GM23248 (cell line): Measurements from ENCODE around the gene S100A13.

Experiments
- EZH2 ChIP-seq: fragments of 200-600 bp; sonication (generic); IDR thresholded peaks from 2 replicates; pipeline ENCODE4 v1.6.1; 2018; ENCODE audit warnings: antibody characterized with exemption, mild to moderate bottlenecking; ENCODE audit not compliant: insufficient read depth, poor library complexity, severe bottlenecking
- EZH2phosphoT487 ChIP-seq: fragments of 200-600 bp; sonication (generic); IDR thresholded peaks from 2 replicates; pipeline ENCODE4 v1.6.1; 2018; ENCODE audit warnings: antibody characterized with exemption, moderate library complexity, mild to moderate bottlenecking, low read depth; ENCODE audit not compliant: insufficient read depth

DNA sequence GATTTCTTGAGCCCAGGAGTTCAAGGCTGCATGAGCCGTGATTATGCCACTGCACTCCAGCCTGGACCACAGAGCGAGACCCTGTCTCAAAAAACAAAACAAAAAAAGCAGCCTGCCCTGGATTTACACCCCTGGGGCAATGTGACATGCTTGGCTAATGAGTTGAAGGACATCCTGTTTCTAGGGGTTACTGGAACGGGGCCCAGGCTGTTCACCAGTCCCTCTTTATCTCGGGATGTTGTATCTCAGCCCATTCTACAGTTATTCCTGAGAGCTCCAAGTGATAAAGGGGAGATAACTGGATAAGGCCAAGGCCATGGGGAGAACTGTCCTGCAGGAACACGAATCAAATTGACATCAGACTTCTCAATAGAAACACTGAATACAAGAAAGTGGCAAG lies 40.0 kb downstream of the S100A13 start:
- TF ChIP-seq EZH2 (no peak), EZH2phosphoT487 (no peak)
